SK-N-SH treated with all-trans-retinoic acid at 6 μM for 48 hours (cell line): Measurements from ENCODE around the gene PPFIA1.

ENCODE experiments used
- ARNTL ChIP-seq: fragments of 450-650 bp; formaldehyde crosslinking; IDR thresholded peaks from 2 replicates; pipeline ENCODE4 v1.5.0; 2020; ENCODE audit warnings: low read depth, mild to moderate bottlenecking, moderate library complexity, borderline replicate concordance
- BACH2 ChIP-seq: fragments of 250-450 bp; sonication (Bioruptor Pico); IDR thresholded peaks from 2 replicates; pipeline ENCODE4 v1.9.0; 2021; ENCODE audit warnings: mild to moderate bottlenecking, borderline replicate concordance
- ESRRG ChIP-seq: fragments of 250-450 bp; sonication (Bioruptor Pico); IDR thresholded peaks from 2 replicates; pipeline ENCODE4 v1.6.1; 2021; ENCODE audit warnings: mild to moderate bottlenecking
- GLIS3 ChIP-seq: fragments of 250-450 bp; sonication (Bioruptor Pico); IDR thresholded peaks from 2 replicates; pipeline ENCODE4 v1.5.0; 2020; ENCODE audit warnings: mild to moderate bottlenecking, moderate library complexity
- ISL1 ChIP-seq: fragments of 250-450 bp; sonication (Bioruptor Pico); IDR thresholded peaks from 2 replicates; pipeline ENCODE4 v2.1.2; 2022; ENCODE audit warnings: mild to moderate bottlenecking, moderate library complexity
- PPARA ChIP-seq: fragments of 250-450 bp; sonication (Bioruptor Pico); IDR thresholded peaks from 2 replicates; pipeline ENCODE4 v1.5.0; 2020; ENCODE audit warnings: mild to moderate bottlenecking, borderline replicate concordance
- SNAI2 ChIP-seq: fragments of 250-450 bp; sonication (Bioruptor Pico); IDR thresholded peaks from 2 replicates; pipeline ENCODE4 v1.5.0; 2020; ENCODE audit warnings: mild to moderate bottlenecking, moderate library complexity
- TCF4 ChIP-seq: fragments of 250-450 bp; sonication (Bioruptor Pico); IDR thresholded peaks from 2 replicates; pipeline ENCODE4 v1.8.0; 2021; ENCODE audit warnings: mild to moderate bottlenecking, moderate library complexity, borderline replicate concordance
- ZC3H10 ChIP-seq: fragments of 250-450 bp; sonication (Bioruptor Pico); IDR thresholded peaks from 2 replicates; pipeline ENCODE4 v1.5.1; 2021; ENCODE audit warnings: mild to moderate bottlenecking, moderate library complexity
- ZFP30 ChIP-seq: fragments of 450-650 bp; formaldehyde crosslinking; IDR thresholded peaks from 2 replicates; pipeline ENCODE4 v1.5.0; 2022; ENCODE audit warnings: mild to moderate bottlenecking, moderate library complexity

- TF ChIP-seq SNAI2 (CRISPR knock-in tag) (no peak), GLIS3 (CRISPR knock-in tag) (no peak), ZC3H10 (CRISPR knock-in tag) (no peak), BACH2 (CRISPR knock-in tag) (no peak), ARNTL (CRISPR knock-in tag) (no peak), ZFP30 (CRISPR knock-in tag) (no peak), PPARA (no peak), ISL1 (CRISPR knock-in tag) (no peak), ESRRG (CRISPR knock-in tag) (no peak), TCF4 (CRISPR knock-in tag) (no peak)
Observed at GRCh38 chr11:70327717-70328116, 57.2 kb downstream of the PPFIA1 start.
